GM12874 (cell line): Measurements from ENCODE around the gene FXYD3.

ENCODE experiments used
- CTCF ChIP-seq: IDR thresholded peaks from 2 replicates; pipeline ENCODE4 v1.5.1; 2011; ENCODE audit warnings: low read depth, mild to moderate bottlenecking, control low read depth, low read length, moderate library complexity; ENCODE audit not compliant: insufficient read depth

FXYD3 gene

GRCh38 chr19:35095667-35096368, 19.8 kb upstream of the FXYD3 start:
- TF ChIP-seq CTCF: no peak

GRCh38 chr19:35098413-35099049, 17.1 kb upstream of the FXYD3 start:
- no peak for TF ChIP-seq CTCF

GRCh38 chr19:35099155-35099896, 16.3 kb upstream of the FXYD3 start:
- no peak for TF ChIP-seq CTCF

- no peak for TF ChIP-seq CTCF
These were observed 15.7 kb upstream of the FXYD3 start for GRCh38 chr19:35099897-35100275.

- TF ChIP-seq CTCF: no peak
These were observed 14.8 kb upstream of the FXYD3 start for GRCh38 chr19:35100588-35101533.

- TF ChIP-seq CTCF: no peak
These were observed 11.3 kb upstream of the FXYD3 start for GRCh38 chr19:35104361-35104760.
